Cardiac muscle cell (in vitro differentiated cells and primary cell): ENCODE measurements around the gene CFAP43. TPM values are rescaled to one million over a fixed set of nuclear protein-coding genes. Genes with fewer than 3 reads are reported as not detected.
"Not testable (repeated sequence)": the region's sequence is repeated elsewhere in the genome, so short reads cannot be mapped to it uniquely, and the experiment has no call there.

Experiments
- DNase-seq, 2 donors: peaks; one replicate each; pipeline versions ENCODE4 v3.0.0 to v3.0.0-alpha.2; 2010 to 2017; ENCODE audit warnings: low read depth in 1 of 2, low spot score in 1 of 2
- H3K27ac ChIP-seq: fragments of 200-600 bp; sonication (generic); 2 replicates; pipeline ENCODE4 v1.5.1; 2016
- H3K27me3 ChIP-seq: fragments of 200-600 bp; sonication (generic); 2 replicates; pipeline ENCODE4 v1.6.0; 2016; ENCODE audit warnings: control low read depth
- H3K36me3 ChIP-seq: fragments of 200-600 bp; sonication (generic); 2 replicates; pipeline ENCODE4 v1.5.1; 2016; ENCODE audit warnings: control low read depth
- H3K4me1 ChIP-seq: fragments of 200-600 bp; sonication (generic); 2 replicates; pipeline ENCODE4 v1.8.1; 2017; ENCODE audit warnings: low read depth, mild to moderate bottlenecking, mixed run types
- H3K4me3 ChIP-seq: fragments of 200-600 bp; sonication (generic); 2 replicates; pipeline ENCODE4 v1.5.1; 2016; ENCODE audit warnings: mild to moderate bottlenecking
- H3K9me3 ChIP-seq: fragments of 200-600 bp; sonication (generic); 2 replicates; pipeline ENCODE4 v1.5.1; 2017; ENCODE audit warnings: low read depth, mild to moderate bottlenecking, control low read depth
- CTCF ChIP-seq: IDR thresholded peaks from 2 replicates; pipeline ENCODE4 v1.5.1; 2012; ENCODE audit warnings: low read depth, mild to moderate bottlenecking, low read length
- polyA plus RNA-seq: library from polyadenylated mRNA; unstranded; fragments of >200 nt; fragmentation: Nextera tagmentation; extraction: Ambion mirVana; gene quantifications from 2 replicates; pipeline ENCODE4 v1.2.1, GENCODE V29; 2016
- total RNA-seq: library from RNA; depleted of rRNA; stranded (reverse); fragments of >200 nt; gene quantifications from 2 replicates; pipeline ENCODE4 v1.2.3, GENCODE V29; 2016

Gene CFAP43
- total and polyA plus RNA-seq, 2 experiments from 2014 or later = 0.36 to 0.67 TPM

- Histone ChIP-seq H3K4me3 (no peak overlapping the region), H3K9me3 (no peaks in the 10 kb centered on the region), H3K4me1 (no peaks in the 10 kb centered on the region), H3K27ac (no peak overlapping the region), H3K27me3 (no peaks in the 10 kb centered on the region), H3K36me3 (no peaks in the 10 kb centered on the region)
- no peak for DNase-seq
- TF ChIP-seq CTCF = no peak
Observed at GRCh38 chr10:104197364-104197763, 34.8 kb downstream of the CFAP43 start.

GRCh38 chr10:104195706-104196105 is 36.5 kb downstream of the CFAP43 start:
- no peak for DNase-seq
- TF ChIP-seq CTCF = no peak
- H3K9me3 ChIP-seq = no peaks in the 10 kb centered on the region
- no peaks in the 10 kb centered on the region for H3K36me3 ChIP-seq
- H3K4me1 ChIP-seq = no peaks in the 10 kb centered on the region
- no peaks in the 10 kb centered on the region for H3K27me3 ChIP-seq
- no peak overlapping the region for H3K4me3 ChIP-seq
- no peak overlapping the region for H3K27ac ChIP-seq

GRCh38 chr10:104193787-104194186 is 38.4 kb downstream of the CFAP43 start:
- no peak overlapping the region for H3K4me3 ChIP-seq
- no peaks in the 10 kb centered on the region for H3K36me3 ChIP-seq
- H3K27ac ChIP-seq = no peak overlapping the region
- H3K27me3 ChIP-seq = no peaks in the 10 kb centered on the region
- H3K4me1 ChIP-seq = no peaks in the 10 kb centered on the region
- TF ChIP-seq CTCF = no peak
- H3K9me3 ChIP-seq = no peaks in the 10 kb centered on the region
- DNase-seq = no peak

- H3K4me3 ChIP-seq = no peak overlapping the region
- H3K36me3 ChIP-seq = no peaks in the 10 kb centered on the region
- no peaks in the 10 kb centered on the region for H3K9me3 ChIP-seq
- no peak for TF ChIP-seq CTCF
- H3K27me3 ChIP-seq = no peaks in the 10 kb centered on the region
- H3K27ac ChIP-seq = no peak overlapping the region
- DNase-seq = no peak
- H3K4me1 ChIP-seq = peaks cover 13% of the 10 kb centered on the region
Observed at GRCh38 chr10:104190695-104191094, 41.5 kb downstream of the CFAP43 start.

- peaks cover 13% of the 10 kb centered on the region for H3K4me1 ChIP-seq
- no peaks in the 10 kb centered on the region for H3K27me3 ChIP-seq
- TF ChIP-seq CTCF = no peak
- H3K36me3 ChIP-seq = no peaks in the 10 kb centered on the region
- H3K27ac ChIP-seq = no peak overlapping the region
- no peak for DNase-seq
- no peak overlapping the region for H3K4me3 ChIP-seq
- H3K9me3 ChIP-seq = no peaks in the 10 kb centered on the region
Observed at GRCh38 chr10:104183682-104184081, 48.5 kb downstream of the CFAP43 start.

- H3K4me1 ChIP-seq, H3K9me3 ChIP-seq, H3K27me3 ChIP-seq, H3K36me3 ChIP-seq, H3K4me3 ChIP-seq, DNase-seq, H3K27ac ChIP-seq: not testable (repeated sequence)
Observed at GRCh38 chr10:104174136-104174535, 58.0 kb downstream of the CFAP43 start.
